Transverse colon (tissue), 4 donors: ENCODE results near the gene GPR173. TPM values are rescaled to one million over a fixed set of nuclear protein-coding genes. Genes with fewer than 3 reads are reported as not detected.

Experiments
- DNase-seq: peaks from one replicate; pipeline ENCODE4 v3.0.0-alpha.2; 2019
- H3K27ac ChIP-seq, 4 donors: fragments of 200-600 bp; sonication (generic); 2 replicates each; pipeline ENCODE4 v1.5.1; 2016 to 2018; ENCODE audit warnings: inconsistent platforms in 4 of 4
- H3K27me3 ChIP-seq: fragments of 200-600 bp; sonication (generic); 2 replicates; pipeline ENCODE4 v1.5.1; 2017; ENCODE audit warnings: inconsistent platforms
- H3K36me3 ChIP-seq, 4 donors: fragments of 200-600 bp; sonication (generic); 2 replicates each; pipeline ENCODE4 v1.5.1; 2017 to 2019; ENCODE audit warnings: inconsistent platforms in 4 of 4
- H3K4me1 ChIP-seq, 4 donors: fragments of 200-600 bp; sonication (generic); 2 replicates each; pipeline ENCODE4 v1.5.1; 2017 to 2020; ENCODE audit warnings: inconsistent platforms in 4 of 4
- H3K4me3 ChIP-seq, 4 donors: fragments of 200-600 bp; sonication (generic); 1 replicate in 1 of 4; 2 replicates in 3 of 4; pipeline versions ENCODE4 v1.5.1 to v1.6.1; 2017 to 2019; ENCODE audit warnings: inconsistent platforms in 4 of 4
- H3K9me3 ChIP-seq, 2 donors: fragments of 200-600 bp; sonication (generic); 2 replicates each; pipeline ENCODE4 v1.5.1; 2017 to 2019; ENCODE audit warnings: inconsistent platforms in 2 of 2
- EP300 ChIP-seq: sonication (generic); formaldehyde crosslinking; IDR thresholded peaks from one replicate; pipeline ENCODE4 v1.6.1; 2017; ENCODE audit warnings: antibody characterized with exemption, low read depth
- POLR2A ChIP-seq: fragments of 450-650 bp; IDR thresholded peaks from one replicate; pipeline ENCODE4 v1.6.1; 2016; ENCODE audit warnings: antibody characterized with exemption, mild to moderate bottlenecking, moderate library complexity
- POLR2AphosphoS5 ChIP-seq, 3 donors: sonication (generic); formaldehyde crosslinking; IDR thresholded peaks; one replicate each; pipeline ENCODE4 v1.6.1; 2016; ENCODE audit warnings: antibody characterized with exemption in 3 of 3
- WGBS, 2 donors: methylation state at CpG; one replicate each; pipeline ENCODE4 v1.1.5; 2018; ENCODE audit warnings: low coverage in 1 of 2; 5-methylcytosine and 5-hydroxymethylcytosine counted together
- in situ Hi-C, 4 donors: fragments of 200-750 bp; cut with MboI; loops; one replicate each; pipeline versions ENCODE4 v1.15.0 to v1.15.1; 2017; ENCODE audit warnings: low sequenced_read_pairs in 3 of 4, low pct_ligation_motif_present in 1 of 4, low pct_unique_long_range_greater_than_20kb in 1 of 4
- intact Hi-C: fragments of 100-400 bp; cut with DNase I; formaldehyde crosslinking; loops from one replicate; pipeline ENCODE4 v1.15.1; 2023; ENCODE audit warnings: low total_unique reads
- total RNA-seq, 4 donors: library from RNA; depleted of rRNA; stranded (reverse); fragments of >200 nt; gene quantifications; one replicate each; pipeline ENCODE4 v1.1.0, GENCODE V29; 2016
- TF ChIP-seq, protein P1 (sequence below), 5 experiments: fragments of 200-600 bp in 3 of 5; fragments of 450-650 bp in 2 of 5; sonication (generic) in 3 of 5; IDR thresholded peaks; 1 replicate in 2 of 5; 2 replicates in 3 of 5; pipeline ENCODE4 v1.5.1; 2016 to 2017; ENCODE audit warnings: antibody characterized with exemption in 5 of 5, inconsistent platforms in 3 of 5, mild to moderate bottlenecking in 2 of 5, moderate library complexity in 1 of 5

GPR173 gene
- total RNA-seq, 4 donors from 2014 or later, result 0.27 to 5.2 (median 1.1) TPM

GRCh38 chrX:53013291-53013690 lies 35.3 kb upstream of the GPR173 start:
- no peaks in the 10 kb centered on the region for H3K27me3 ChIP-seq
- TF ChIP-seq POLR2A, result no peak
- no peak for TF ChIP-seq EP300
- TF ChIP-seq, protein P1, sequence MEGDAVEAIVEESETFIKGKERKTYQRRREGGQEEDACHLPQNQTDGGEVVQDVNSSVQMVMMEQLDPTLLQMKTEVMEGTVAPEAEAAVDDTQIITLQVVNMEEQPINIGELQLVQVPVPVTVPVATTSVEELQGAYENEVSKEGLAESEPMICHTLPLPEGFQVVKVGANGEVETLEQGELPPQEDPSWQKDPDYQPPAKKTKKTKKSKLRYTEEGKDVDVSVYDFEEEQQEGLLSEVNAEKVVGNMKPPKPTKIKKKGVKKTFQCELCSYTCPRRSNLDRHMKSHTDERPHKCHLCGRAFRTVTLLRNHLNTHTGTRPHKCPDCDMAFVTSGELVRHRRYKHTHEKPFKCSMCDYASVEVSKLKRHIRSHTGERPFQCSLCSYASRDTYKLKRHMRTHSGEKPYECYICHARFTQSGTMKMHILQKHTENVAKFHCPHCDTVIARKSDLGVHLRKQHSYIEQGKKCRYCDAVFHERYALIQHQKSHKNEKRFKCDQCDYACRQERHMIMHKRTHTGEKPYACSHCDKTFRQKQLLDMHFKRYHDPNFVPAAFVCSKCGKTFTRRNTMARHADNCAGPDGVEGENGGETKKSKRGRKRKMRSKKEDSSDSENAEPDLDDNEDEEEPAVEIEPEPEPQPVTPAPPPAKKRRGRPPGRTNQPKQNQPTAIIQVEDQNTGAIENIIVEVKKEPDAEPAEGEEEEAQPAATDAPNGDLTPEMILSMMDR (IDR thresholded peaks at IDR 0.05), result no peak
- no peak for TF ChIP-seq POLR2AphosphoS5 (IDR thresholded peaks at IDR 0.05)
- intact Hi-C loops (loop anchor here (5.0 kb wide), 1 partner anchor 1509 kb away; no protein-coding TSS in a partner anchor), in situ Hi-C loops (no loop called here)
- H3K4me3 ChIP-seq, result no peak overlapping the region
- no peak overlapping the region for H3K27ac ChIP-seq
- WGBS, 2 donors, result 50% methylated on average over 1 of the region's 1 CpG; no CpG with 5 or more reads in 1 of the 2 donors
- DNase-seq, result no peak
- H3K36me3 ChIP-seq, result no peaks in the 10 kb centered on the region
- H3K4me1 ChIP-seq, result no peaks in the 10 kb centered on the region
- H3K9me3 ChIP-seq, result no peaks in the 10 kb centered on the region

GRCh38 chrX:53018627-53019026 lies 30.0 kb upstream of the GPR173 start:
- no peaks in the 10 kb centered on the region for H3K36me3 ChIP-seq
- 25% methylated on average over 2 to 4 of the region's 4 CpGs for WGBS, 2 donors
- no peaks in the 10 kb centered on the region for H3K27me3 ChIP-seq
- intact Hi-C loops (no loop called here), in situ Hi-C loops (no loop called here)
- no peak overlapping the region for H3K4me3 ChIP-seq
- H3K27ac ChIP-seq, result no peak overlapping the region
- no peak for DNase-seq
- H3K4me1 ChIP-seq, result no peaks in the 10 kb centered on the region
- H3K9me3 ChIP-seq, result no peaks in the 10 kb centered on the region
- TF ChIP-seq EP300, result no peak
- TF ChIP-seq POLR2AphosphoS5 (IDR thresholded peaks at IDR 0.05), result no peak
- TF ChIP-seq, protein P1 (IDR thresholded peaks at IDR 0.05), result no peak
- no peak for TF ChIP-seq POLR2A

GRCh38 chrX:53022381-53022780 lies 26.2 kb upstream of the GPR173 start:
- Histone ChIP-seq H3K27ac (no peak overlapping the region), H3K4me1 (no peaks in the 10 kb centered on the region), H3K27me3 (no peaks in the 10 kb centered on the region), H3K9me3 (no peaks in the 10 kb centered on the region), H3K4me3 (no peak overlapping the region), H3K36me3 (no peaks in the 10 kb centered on the region)
- no peak for TF ChIP-seq POLR2AphosphoS5 (IDR thresholded peaks at IDR 0.05)
- no peak for TF ChIP-seq POLR2A
- TF ChIP-seq EP300, result no peak
- TF ChIP-seq, protein P1 (IDR thresholded peaks at IDR 0.05), result no peak
- in situ Hi-C loops, result no loop called here
- WGBS, 2 donors, result 53 to 71% methylated on average over 4 to 8 of the region's 8 CpGs
- DNase-seq, result no peak
- intact Hi-C loops, result no loop called here

DNA sequence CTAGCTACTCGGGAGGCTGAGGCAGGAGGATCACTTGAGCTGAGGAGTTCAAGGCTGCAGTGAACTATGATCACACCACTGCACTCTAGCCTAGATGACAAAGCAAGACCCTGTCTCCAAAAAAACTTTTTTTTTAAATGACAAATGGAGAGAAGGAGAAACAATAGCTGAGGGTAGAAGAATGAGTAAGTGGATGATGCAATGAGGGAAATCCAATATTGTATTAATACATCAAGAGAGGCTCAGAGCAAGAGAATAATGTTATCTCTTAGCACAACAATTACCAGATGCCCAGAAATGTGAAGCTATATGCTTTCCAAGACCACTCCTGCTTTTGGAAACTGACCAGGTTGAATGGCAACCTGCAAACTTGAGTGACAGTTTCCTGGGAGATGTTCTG lies 19.9 kb upstream of the GPR173 start:
- Histone ChIP-seq H3K27ac (no peak overlapping the region), H3K36me3 (no peaks in the 10 kb centered on the region), H3K9me3 (no peaks in the 10 kb centered on the region), H3K4me3 (no peak overlapping the region), H3K4me1 (no peaks in the 10 kb centered on the region), H3K27me3 (no peaks in the 10 kb centered on the region)
- 81% methylated on average over 1 of the region's 1 CpG; no CpG with 5 or more reads in 1 of the 2 donors for WGBS, 2 donors
- intact Hi-C loops, result no loop called here
- TF ChIP-seq EP300, result no peak
- TF ChIP-seq POLR2AphosphoS5 (IDR thresholded peaks at IDR 0.05), result no peak
- TF ChIP-seq, protein P1 (IDR thresholded peaks at IDR 0.05), result no peak
- no peak for TF ChIP-seq POLR2A
- DNase-seq, result no peak
- in situ Hi-C loops, result no loop called here
